ENCODE data around the gene IQCM.

DNA sequence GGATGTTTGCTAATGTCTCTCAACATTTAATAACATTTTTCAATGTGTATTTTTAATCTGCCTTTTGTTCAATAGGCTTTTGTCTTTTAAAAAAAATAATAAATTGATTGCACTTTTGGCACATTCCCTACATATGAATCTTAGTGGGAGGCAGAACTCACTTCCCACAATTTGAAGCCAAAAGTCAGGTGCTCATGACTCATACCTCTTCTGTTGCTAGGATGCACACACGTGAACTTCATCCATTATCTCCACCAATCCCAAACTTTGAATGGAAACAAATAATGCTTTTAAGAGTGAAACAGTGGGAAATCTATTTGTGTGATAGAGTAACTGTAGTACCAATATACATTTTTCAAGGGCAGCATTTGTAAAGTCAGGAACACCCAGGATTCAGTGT is 260.5 kb downstream of the IQCM start:
- TF ChIP-seq TCF12 (IDR thresholded peaks at IDR 0.05) (no peak), NRF1 (IDR thresholded peaks at IDR 0.05; ENCODE audit: low read depth, low read length) (no peak), CHD2 (IDR thresholded peaks at IDR 0.05; ENCODE audit: low read length, partially characterized antibody) (no peak), TEAD4 (IDR thresholded peaks at IDR 0.05; ENCODE audit: borderline replicate concordance, insufficient read depth) (no peak)
- TF ChIP-seq, protein P1, sequence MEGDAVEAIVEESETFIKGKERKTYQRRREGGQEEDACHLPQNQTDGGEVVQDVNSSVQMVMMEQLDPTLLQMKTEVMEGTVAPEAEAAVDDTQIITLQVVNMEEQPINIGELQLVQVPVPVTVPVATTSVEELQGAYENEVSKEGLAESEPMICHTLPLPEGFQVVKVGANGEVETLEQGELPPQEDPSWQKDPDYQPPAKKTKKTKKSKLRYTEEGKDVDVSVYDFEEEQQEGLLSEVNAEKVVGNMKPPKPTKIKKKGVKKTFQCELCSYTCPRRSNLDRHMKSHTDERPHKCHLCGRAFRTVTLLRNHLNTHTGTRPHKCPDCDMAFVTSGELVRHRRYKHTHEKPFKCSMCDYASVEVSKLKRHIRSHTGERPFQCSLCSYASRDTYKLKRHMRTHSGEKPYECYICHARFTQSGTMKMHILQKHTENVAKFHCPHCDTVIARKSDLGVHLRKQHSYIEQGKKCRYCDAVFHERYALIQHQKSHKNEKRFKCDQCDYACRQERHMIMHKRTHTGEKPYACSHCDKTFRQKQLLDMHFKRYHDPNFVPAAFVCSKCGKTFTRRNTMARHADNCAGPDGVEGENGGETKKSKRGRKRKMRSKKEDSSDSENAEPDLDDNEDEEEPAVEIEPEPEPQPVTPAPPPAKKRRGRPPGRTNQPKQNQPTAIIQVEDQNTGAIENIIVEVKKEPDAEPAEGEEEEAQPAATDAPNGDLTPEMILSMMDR (IDR thresholded peaks at IDR 0.05), result no peak

All from SK-N-SH (cell line).